CD4-positive, alpha-beta T cell treated with Interleukin-6 at 100 ng/mL for 8 hours (primary cell): Measurements from ENCODE around the gene LDB3.
A peak's percentile ranks its signal among the peaks of the same experiment; 100 is the strongest.

Source experiments
- DNase-seq: peaks from one replicate; pipeline ENCODE4 v3.0.0-alpha.2; 2020; ENCODE audit warnings: mixed read lengths, low spot score

Gene LDB3

DNA sequence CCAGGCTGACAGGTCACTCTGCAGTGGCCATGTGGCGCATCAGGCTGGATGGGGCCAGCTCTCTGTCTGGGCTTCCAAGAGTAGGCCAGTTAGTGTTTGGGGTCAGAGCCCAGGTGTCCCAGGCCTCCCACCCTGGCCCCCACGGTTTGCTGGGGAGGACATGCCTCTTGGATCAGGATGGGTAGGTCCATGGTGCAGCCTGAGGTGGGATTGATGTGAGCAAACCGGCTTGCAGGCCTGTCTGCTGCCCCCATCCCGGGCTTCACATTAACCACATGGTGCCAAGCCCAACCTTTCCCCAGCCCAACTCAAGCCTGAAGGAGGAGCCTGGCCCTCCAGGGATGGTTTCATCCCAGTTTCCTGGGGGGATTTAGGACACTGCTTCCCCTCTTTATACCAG is 39.2 kb downstream of the LDB3 start:
- no peak for DNase-seq

DNA sequence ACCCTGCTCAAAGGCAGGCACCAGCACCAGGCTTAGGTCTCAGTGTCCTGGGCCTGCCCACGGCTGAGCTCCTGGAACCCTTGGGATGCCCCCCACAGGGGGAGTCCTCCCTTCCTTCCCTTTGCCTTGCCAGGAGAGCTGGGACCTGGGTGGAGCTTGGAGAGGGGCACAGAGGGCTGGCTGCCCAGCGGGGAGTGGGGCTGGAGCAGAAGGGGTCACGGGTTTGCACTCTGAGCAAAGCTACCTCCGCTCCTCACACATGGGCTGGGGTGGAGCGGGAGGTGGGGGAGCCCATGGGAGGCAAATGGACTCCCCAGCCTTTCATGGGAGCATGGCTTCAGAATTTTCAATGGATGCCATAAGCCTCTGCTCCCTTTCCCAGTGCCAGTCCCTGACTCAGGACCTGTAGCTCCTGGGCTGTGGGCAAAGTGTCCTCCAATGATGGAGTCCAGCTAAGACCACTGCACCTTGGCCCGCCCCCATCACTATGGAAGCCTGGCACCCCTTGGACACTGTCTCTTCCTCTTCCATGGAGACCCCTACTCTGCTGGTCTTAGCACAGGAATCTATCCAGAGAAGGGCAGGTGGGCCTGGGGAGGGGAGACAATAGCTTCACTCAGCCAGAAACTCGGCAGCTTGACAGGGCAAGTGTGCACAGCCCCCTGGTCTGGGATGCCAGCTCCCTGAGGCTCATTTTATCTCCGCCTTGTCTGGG is 39.9 kb downstream of the LDB3 start:
- DNase-seq, result no peak

DNA sequence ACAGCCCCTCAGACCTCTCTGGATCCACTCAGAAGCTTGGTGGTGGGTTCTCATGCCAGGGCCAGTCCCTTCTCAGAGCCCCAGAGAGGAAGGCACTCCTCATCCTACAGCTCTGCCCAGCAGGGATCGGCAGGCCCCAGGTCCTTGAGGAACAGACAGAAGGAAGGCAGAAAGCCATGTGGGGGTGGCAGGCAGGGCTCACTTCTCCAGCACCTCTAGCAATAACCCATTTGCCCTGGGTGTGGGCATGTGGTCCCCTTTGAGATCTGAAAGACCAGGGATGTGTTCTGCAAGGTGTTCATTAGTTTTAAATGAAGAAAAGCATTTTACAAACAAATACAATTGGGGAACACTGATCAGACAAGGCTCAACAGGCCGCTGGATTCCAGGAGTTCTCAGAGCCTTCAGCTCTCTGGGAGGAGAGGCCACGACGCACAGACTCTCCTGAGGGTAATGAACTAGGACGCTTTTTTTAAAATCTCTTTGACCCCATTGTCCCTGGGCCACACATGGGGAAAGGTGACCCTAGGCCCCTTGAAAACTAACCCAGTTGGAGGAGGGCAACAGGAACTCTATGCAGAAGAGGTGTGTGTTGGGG is 40.6 kb downstream of the LDB3 start:
- no peak for DNase-seq

DNA sequence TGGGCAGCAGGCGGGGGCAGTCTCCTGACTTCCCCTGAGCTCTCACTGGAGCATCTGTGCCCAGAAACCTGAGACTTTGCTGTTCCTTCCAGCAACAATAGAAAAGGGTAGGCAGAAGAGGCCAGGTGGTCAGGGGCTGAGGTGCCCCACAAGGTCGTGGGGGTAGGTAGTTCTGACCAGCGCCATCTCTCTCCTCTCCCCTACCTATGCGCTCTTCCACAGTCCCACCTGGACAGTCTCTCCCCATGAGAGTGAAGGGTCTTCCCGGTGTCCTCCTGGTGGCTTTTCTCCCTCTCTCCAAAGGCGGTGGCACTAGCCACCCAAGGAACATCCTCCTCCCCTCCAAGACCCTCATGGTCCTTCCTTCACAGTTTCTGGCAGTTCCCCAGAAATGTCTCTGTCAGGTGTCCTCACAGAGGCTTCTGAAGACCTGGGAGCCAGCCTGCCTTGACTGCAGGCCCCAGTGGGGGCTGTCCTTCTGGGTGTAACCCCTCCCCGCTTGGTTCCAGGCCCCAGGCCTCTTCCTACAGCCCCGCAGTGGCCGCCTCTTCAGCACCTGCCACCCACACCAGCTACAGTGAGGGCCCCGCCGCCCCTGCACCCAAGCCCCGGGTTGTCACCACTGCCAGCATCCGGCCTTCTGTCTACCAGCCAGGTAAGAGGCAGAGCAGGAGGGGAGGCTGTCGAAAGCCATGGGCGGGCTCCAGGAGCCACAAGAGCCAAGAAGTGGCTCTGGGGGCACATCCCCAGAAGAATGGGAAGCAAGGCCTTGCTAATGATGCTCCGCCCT is 41.3 kb downstream of the LDB3 start:
- no peak for DNase-seq

DNA sequence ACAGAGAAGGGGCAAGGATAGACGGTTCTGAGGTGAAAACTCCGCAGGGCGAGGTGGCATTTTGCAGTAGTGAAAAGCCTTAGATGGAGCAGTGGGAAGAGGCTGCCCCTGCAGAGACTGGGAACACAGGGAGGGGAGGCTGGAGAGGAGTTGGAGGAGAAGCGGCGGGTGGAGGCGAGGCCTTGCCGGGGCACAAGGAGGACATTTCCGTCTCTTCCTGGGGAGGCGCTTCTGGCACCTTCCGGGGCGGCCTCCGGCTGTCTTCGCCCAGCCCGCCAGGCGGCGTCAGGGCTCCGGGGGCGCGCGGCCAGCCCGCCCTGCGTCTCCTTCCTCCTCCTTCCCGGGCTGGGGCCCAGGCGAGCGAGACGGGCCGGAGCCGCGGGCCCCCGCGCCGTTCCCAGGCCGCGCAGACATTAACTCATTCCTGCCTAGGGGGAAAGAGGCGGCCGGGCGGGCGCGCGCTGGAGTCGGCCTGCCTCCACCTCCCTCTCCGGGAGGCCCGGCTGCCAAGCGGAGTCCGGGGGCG is 42.7 kb downstream of the LDB3 start:
- peak; percentile 86 for DNase-seq

DNA sequence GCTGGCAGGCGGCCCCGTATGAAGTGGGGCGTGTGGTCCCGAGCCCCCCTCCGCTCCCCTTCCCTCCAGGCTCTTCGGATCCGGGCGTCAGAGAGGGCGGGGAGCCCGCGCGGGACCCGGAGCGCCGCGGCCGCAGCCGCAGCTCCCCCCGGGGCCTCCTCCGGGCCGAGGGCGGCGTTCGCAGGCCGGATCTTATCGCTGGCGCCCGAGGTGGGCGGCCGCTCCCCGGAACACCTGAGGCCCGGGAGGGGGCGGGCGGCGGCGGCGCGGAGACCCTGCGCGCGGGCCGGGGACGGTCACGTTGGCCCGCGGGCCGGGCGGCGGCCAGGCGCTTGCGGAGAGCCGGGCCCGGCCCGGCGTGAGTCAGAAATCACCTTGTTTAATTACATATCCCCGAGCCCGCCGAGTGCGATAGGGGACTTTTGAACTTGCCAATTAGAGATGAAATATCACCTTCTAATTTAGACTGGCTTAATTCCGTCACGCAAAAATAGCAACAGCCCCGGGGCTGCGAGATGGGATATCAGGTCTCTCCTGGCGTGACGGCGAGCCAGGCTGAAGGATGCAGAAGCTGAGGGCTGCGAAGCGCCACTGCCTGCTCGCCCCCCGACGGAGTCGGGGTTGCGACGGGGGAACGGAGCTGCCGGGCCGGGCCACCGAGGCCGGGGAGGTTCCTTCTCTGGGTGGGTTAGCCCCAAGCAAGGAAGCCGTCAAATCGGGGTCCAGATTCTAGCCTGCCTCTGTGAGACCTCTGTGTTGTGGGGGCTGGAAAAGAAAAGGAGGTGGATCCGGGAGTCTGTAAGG is 43.4 kb downstream of the LDB3 start:
- peak; percentile 27 for DNase-seq

DNA sequence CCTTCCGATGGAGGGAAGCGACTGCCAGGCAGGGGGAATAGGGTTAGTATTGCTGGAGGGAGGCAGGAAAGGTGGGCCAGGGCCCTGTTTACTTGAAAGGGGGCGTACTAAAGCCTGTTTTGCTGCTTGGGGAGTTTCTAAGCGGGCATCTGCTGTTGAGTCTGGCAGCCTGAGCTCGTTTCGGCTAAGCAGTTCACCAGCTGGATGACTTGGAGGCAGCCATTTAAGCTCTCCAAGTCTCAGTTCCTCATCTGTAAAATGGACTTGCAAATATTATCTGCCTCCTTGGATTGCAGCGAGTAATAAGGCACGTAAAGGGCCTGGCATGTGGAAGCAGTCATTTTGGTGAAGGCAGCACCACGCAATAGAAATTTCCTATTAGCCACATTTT is 44.0 kb downstream of the LDB3 start:
- no peak for DNase-seq

DNA sequence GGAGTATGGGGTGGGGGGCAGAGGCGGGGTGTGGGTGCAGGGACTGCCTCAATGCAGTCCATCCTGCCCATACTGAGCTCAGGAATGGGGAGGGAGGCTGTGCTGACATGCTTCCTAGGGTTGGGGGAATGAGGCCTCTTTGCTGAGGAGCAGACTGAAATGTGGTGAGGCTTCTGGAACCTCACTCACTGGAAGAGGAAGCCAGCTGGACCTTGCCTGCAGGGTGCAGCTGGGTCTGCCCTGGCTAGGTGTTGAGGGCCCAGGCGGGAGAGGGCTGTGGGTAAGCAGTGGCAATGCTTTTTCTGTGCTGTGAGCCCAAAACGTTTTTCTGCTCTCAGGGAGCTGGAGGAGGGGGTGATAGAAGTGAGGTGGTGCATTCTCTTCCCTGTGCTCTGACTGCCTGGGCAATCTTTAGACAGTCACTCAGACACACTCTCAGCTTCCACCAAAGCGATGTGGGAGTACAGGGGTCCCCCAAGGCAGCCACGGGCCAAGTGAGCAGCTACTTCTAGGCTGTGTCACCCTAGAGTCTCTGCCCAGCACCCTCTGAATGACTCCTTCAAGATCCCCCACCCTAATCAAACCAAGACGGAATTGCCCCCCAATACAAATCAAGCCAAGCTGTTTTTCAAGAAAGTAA is 47.0 kb downstream of the LDB3 start:
- DNase-seq, result no peak

DNA sequence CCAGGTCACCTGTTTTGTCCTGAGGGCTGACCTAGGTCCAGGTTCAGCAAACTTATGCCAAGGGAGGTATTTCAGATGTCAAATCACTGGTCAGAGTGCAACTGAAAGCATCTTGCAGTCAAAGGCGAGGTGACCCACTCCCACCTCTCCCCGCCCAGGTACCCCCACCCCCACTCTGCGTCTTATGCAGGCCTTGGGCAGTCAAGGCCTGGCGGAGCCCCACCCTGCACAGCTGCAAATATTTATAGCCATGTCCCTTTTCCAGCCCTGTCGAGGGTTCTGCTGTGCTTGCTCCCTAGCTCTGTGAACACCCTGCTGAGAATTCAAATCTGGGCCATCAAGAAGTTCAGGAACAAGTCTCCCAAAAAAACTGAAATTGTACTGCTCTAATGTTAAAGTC is 47.5 kb downstream of the LDB3 start:
- DNase-seq, result no peak

DNA sequence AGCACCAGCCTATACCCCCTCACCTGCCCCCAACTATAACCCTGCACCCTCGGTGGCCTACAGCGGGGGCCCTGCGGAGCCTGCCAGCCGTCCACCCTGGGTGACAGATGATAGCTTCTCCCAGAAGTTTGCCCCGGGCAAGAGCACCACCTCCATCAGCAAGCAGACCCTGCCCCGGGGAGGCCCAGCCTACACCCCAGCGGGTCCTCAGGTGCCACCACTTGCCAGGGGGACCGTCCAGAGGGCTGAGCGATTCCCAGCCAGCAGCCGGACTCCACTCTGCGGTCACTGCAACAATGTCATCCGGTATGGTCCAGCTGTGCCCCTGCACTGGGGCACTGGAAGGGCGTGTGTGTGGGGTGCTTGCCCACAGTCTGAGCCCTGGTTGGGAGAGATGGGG is 48.2 kb downstream of the LDB3 start:
- no peak for DNase-seq

DNA sequence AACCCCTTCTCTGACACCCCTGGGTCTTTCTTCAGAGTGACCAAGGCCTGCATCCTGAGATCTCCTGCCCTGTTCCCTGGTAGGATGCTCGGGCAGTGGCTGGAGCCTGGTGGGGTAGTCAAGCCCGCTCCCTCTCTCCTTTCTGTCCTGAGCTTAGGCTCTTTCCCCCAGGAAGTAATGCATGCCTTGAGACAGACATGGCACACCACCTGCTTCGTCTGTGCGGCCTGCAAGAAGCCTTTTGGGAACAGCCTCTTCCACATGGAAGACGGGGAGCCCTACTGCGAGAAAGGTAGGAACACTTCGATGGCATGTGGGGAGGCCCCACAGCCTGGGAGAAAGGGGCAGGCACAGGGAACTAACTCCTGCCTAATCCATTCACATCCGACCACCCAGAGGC is 50.2 kb downstream of the LDB3 start:
- no peak for DNase-seq

DNA sequence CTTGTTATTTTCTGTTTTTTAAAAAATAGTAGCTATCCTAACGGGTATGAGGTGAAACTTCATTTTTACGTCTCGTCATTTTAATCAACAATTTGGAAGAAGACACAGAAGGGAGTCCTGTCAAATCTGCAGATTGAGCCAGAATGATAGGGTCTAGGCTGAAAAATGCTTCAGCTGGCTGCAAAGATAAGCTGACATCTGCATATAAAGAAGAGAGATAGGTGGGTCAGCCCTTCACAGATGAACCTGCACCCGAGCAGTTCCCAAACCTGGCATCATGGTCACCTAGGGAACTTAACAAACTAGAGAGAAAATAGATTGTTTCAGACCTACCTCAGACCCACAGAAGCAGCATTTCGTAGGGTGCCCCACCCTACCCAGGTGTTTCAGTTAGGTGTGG is 52.9 kb downstream of the LDB3 start:
- no peak for DNase-seq

DNA sequence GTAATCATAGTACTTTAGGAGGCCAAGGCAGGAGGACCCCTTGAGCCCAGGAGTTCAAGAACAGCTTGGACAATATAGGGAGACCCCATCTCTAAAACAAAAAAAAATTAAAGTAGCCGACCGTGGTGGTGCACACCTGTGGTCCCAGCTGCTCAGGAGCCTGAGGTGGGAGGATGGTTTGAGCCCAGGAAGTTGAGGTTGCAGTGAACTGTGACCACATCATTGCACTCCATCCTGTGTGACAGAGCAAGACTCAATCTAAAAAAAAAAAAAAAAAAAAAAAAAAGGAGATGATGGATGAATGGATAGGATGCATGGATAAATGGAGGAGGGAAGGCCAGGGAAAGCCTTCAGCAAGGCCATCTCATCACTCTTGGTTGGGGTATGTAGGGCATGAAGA is 54.7 kb downstream of the LDB3 start:
- DNase-seq, result no peak

DNA sequence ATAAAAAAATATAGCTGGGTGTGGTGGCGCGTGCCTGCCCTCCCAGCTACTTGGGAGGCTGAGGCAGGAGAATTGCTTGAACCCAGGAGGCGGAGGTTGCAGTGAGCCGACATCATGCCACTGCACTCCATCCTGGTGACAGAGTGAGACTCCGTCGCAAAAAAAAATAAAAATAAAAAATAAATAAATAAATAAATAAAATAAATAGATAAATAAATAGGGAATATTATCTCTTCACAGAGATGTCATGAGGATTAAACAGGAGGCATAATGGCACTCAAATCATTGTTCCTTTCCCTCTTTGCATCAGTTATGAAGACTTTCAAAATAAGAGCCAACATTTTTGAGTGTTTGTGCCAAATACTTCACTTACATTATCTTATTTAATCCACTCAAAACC is 56.1 kb downstream of the LDB3 start:
- DNase-seq, result no peak

DNA sequence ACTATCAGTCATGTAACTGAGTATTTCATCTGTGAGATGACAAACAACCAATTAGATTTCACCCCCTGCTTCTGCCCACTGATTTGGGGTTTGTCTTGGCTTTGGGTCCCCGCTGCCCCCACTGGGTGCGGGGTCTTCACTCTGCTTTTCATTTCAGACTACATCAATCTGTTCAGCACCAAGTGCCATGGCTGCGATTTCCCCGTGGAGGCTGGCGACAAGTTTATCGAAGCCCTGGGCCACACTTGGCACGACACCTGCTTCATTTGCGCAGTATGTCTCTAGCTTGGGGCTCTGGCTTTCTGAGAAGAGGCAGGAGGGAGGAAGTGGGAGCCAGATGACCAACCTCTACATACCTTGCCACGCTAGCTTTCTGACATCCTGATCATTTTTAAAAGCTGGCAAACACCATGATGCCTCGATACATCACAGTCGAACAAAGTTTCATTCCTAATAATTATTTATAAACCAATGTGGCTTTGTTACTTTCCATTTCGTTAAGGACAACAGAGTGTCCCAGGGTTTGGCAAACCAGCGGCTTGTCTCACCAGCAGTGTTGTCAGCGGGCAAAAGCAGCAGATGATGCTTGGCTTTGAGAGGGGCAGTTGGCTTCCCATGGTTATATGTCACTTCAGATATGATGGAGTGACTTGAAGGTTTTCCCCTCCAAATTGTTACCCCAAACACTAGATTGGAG is 57.8 kb downstream of the LDB3 start:
- DNase-seq, result no peak

DNA sequence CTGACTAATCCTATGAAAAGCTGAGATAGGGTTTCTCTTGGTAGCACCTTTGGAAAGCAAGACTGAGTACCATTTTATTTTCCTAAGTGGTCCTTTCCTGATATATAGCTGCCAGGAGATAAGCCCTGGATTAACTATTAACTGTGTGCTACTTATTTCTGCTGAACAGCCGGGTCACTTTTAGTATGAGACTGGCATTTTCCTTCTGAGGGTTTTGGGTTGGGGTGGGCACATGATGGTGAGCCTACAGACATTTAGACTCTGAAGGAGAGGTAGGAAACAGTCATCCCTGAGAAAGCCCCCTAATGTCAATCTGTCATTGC is 58.3 kb downstream of the LDB3 start:
- DNase-seq, result no peak

DNA sequence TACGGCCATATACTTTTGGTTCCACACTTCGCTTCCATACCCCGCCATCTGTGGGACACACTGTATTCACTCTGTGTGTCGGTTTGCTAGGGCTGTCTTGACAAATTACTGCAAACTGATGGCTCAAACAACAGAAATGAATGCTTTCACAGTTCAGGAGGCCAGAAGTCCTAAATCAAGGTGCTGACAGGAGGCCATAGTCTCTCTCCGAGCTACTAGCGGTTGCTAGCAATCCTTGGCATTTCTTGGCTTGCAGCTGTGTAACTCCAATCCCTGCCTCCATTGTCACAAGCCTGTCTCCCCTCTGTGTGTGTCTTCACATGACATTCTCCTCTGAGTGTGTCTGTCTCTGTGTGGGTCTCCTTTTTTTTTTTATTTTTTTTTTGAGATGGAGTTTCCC is 59.2 kb downstream of the LDB3 start:
- no peak for DNase-seq

DNA sequence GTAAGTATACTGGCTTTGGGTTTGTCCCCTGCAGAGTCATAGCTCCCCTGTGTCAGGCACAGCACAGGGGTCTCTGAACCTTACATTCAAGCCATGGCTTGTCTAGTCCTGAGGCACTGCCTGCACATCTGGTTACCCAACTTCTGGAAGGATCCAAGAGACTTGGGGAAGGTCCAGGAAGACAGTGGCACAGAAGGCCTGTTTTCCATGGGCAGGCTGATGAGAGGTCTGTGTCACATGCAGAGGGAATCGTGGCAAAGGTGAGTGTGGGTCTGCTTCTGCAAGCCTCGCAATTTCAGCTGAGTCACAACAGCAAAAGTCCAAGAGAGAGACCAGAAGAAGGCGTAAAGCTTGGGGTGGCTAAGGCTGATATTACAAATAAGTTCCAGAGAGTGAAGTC is 59.7 kb downstream of the LDB3 start:
- DNase-seq, result no peak

DNA sequence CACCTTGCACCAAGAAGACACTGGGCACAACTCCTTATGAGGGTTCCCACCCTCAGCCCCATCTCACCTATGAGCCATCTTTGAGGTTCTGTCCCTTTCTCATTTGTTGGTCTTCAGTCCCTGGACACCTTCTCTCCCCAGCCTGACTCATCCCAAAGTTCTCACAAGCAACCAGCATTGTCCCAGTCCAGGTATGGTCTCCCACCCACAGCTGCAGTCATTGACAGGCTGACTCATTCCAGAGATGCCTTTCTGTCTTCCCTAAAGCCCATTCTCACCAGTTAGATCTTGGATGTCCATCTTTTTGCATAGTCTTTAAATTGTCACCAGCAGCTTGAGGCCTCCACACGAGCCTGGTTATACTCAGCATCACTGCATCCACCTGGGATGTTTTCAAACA is 61.4 kb downstream of the LDB3 start:
- DNase-seq, result no peak

DNA sequence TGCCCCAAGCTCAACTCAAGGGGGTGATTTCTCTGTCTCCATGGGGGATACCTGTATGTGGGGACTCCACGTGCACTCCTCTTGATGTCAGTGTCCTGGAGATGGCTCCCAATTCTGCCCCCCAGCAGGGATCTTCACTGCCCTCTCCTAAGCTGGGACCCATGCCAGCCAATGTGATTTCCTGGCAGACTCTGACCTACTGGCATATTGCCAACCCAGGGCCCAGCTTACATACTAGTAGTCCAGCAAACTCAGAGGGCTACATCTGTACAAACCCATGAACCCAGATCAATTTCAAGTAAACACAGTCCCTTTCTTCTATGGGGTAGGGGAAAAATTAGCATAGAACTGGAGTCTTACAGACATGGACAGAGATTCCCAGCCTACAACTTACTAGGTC is 61.9 kb downstream of the LDB3 start:
- no peak for DNase-seq

DNA sequence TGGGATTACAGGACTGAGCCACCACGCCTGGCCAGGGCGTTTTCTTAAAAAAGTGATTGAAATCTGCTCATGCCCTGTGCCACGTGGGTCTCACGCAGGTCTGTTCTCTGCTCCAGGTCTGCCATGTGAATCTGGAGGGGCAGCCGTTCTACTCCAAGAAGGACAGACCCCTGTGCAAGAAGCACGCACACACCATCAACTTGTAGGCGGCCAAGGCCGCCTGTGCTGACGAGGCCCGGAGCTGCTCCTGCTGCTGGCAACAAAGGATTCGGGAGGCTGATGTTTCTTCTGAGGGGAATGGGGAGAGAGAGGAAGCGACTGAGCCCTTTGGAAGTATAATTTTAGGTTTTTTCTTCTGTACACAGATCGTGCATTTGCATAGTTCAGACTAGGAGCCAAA is 64.5 kb downstream of the LDB3 start:
- DNase-seq, result no peak
